ENCODE results near the gene TMC5. TPM values are rescaled to one million over a fixed set of nuclear protein-coding genes. Genes with fewer than 3 reads are reported as not detected.

Gene TMC5
- polyA plus RNA-seq, 3 donors: not detected

DNA sequence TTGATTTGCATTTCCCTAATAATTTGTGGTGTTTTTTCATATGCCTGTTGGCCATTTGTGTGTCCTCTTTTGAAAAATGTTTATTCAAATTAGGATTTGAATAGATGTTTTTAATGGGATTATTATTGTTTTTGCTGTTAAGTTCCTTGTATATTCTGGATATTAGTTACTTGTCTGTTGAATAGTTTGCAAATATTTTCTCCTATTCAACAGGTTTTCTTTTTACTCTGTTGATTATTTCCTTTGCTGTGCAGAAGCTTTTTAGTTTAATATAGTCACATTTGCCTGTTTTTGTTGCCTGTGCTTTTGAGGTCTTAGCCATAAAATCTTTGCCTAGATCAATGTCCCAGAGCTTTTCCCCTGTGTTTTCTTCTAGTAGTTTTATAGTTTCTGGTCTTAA lies 94.6 kb downstream of the TMC5 start:
- Histone ChIP-seq H3K27ac (ENCODE audit: low read depth in 1 of 2, low read length in 2 of 2) (peak overlapping the region in 1 of 2 donors; percentile 88), H2AFZ (ENCODE audit: insufficient read depth, low read depth, low read length, poor library complexity, severe bottlenecking) (no peak overlapping the region), H3K79me2 (ENCODE audit: insufficient read depth, low read length) (peaks cover 36% of the 10 kb centered on the region), H3K4me2 (replicated peaks; ENCODE audit: extremely low read depth, low read length, poor library complexity, severe bottlenecking) (no peak overlapping the region), H4K20me1 (ENCODE audit: insufficient read depth, low read length) (no peaks in the 10 kb centered on the region), H3K9me3 (replicated peaks in 1 of 2; ENCODE audit: control insufficient read depth in 1 of 2, insufficient read depth in 1 of 2, low read length in 2 of 2) (no peaks in the 10 kb centered on the region), H3K9ac (ENCODE audit: insufficient read depth, low read length, poor library complexity, severe bottlenecking) (no peak overlapping the region), H3K4me1 (ENCODE audit: control insufficient read depth in 1 of 2, insufficient read depth in 2 of 2, low read length in 2 of 2) (peaks cover 19 to 40% of the 10 kb centered on the region in 2 donors), H3K4me3 (replicated peaks in 1 of 3; ENCODE audit: low read depth in 2 of 3, low read length in 3 of 3) (no peak overlapping the region), H3K36me3 (replicated peaks in 1 of 2; ENCODE audit: control insufficient read depth in 1 of 2, insufficient read depth in 2 of 2, low read length in 2 of 2) (peaks cover 45 to 53% of the 10 kb centered on the region in 2 donors), H3K27me3 (ENCODE audit: control insufficient read depth in 2 of 2, insufficient read depth in 2 of 2, low read length in 2 of 2) (no peaks in the 10 kb centered on the region)
- Mint-ChIP-seq H3K36me3 (peaks cover 37 to 49% of the 10 kb centered on the region in 2 donors), H3K27ac (peak overlapping the region in 6 of 7 donors; percentile 38 to 96 (median 89)), H3K4me1 (peaks cover 29% of the 10 kb centered on the region), H3K9me3 (peaks cover 0 to 3% (median 0%) of the 10 kb centered on the region in 7 donors), H3K27me3 (ENCODE audit: low read depth in 3 of 3) (no peaks in the 10 kb centered on the region), H3K4me3 (no peak overlapping the region)
- TF ChIP-seq, protein P1, sequence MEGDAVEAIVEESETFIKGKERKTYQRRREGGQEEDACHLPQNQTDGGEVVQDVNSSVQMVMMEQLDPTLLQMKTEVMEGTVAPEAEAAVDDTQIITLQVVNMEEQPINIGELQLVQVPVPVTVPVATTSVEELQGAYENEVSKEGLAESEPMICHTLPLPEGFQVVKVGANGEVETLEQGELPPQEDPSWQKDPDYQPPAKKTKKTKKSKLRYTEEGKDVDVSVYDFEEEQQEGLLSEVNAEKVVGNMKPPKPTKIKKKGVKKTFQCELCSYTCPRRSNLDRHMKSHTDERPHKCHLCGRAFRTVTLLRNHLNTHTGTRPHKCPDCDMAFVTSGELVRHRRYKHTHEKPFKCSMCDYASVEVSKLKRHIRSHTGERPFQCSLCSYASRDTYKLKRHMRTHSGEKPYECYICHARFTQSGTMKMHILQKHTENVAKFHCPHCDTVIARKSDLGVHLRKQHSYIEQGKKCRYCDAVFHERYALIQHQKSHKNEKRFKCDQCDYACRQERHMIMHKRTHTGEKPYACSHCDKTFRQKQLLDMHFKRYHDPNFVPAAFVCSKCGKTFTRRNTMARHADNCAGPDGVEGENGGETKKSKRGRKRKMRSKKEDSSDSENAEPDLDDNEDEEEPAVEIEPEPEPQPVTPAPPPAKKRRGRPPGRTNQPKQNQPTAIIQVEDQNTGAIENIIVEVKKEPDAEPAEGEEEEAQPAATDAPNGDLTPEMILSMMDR (IDR thresholded peaks at IDR 0.05): no peak
- intact Hi-C loops (cut with micrococcal nuclease): no loop called here
- no peak for DNase-seq

DNA sequence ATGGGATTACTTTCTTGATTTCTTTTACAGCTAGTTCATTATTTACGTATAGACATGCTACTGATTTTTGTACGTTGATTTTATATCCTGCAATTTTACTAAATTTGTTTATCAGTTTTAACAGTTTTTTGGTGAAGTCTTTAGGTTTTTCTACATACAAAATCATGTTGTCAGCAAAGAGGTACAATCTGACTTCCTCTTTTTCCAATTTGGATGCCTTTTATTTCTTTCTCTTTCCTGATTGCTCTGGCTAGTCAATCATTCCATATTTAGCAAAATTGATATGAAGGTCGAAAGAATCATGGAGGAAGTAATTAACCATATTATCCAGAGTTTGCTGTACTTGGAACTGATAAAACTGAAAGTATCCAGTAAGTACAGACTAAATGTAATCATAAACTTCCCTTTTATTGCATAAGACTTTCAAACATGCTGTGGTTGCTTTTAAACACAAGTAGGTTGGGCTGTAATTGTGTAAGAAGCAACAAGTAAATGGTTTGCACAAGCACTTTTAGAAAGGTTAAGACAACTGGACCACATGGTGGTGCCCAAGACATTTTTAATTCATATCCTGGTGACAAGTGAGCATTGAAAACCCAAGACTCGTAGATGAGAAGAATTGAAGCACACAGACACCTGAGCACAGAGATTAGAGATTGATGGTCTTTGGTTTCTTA lies 95.8 kb downstream of the TMC5 start:
- H3K4me1 ChIP-seq (ENCODE audit: control insufficient read depth in 1 of 2, insufficient read depth in 2 of 2, low read length in 2 of 2): peaks cover 19 to 43% of the 10 kb centered on the region in 2 donors
- Mint-ChIP-seq H3K4me3 (peak overlapping the region; percentile 61 to 86), H3K36me3 (peaks cover 34 to 42% of the 10 kb centered on the region in 2 donors), H3K27ac (peak overlapping the region; percentile 88 to 96 (median 92)), H3K27me3 (ENCODE audit: low read depth in 3 of 3) (no peaks in the 10 kb centered on the region), H3K4me1 (peaks cover 33% of the 10 kb centered on the region), H3K9me3 (peaks cover 0 to 3% (median 0%) of the 10 kb centered on the region in 7 donors)
- TF ChIP-seq, protein P1 (IDR thresholded peaks at IDR 0.05): peak; percentile 11
- peak overlapping the region; percentile 41 for H3K9ac ChIP-seq (ENCODE audit: insufficient read depth, low read length, poor library complexity, severe bottlenecking)
- peak overlapping the region in 1 of 2 donors; percentile 88 for H3K27ac ChIP-seq (ENCODE audit: low read depth in 1 of 2, low read length in 2 of 2)
- intact Hi-C loops (cut with micrococcal nuclease): no loop called here
- H3K79me2 ChIP-seq (ENCODE audit: insufficient read depth, low read length): peaks cover 48% of the 10 kb centered on the region
- peaks cover 37 to 44% of the 10 kb centered on the region in 2 donors for H3K36me3 ChIP-seq (replicated peaks in 1 of 2; ENCODE audit: control insufficient read depth in 1 of 2, insufficient read depth in 2 of 2, low read length in 2 of 2)
- H3K4me2 ChIP-seq (replicated peaks; ENCODE audit: extremely low read depth, low read length, poor library complexity, severe bottlenecking): peak overlapping the region; percentile 76
- peak overlapping the region; percentile 37 to 77 (median 69) for H3K4me3 ChIP-seq (replicated peaks in 1 of 3; ENCODE audit: low read depth in 2 of 3, low read length in 3 of 3)
- H3K27me3 ChIP-seq (ENCODE audit: control insufficient read depth in 2 of 2, insufficient read depth in 2 of 2, low read length in 2 of 2): no peaks in the 10 kb centered on the region
- H3K9me3 ChIP-seq (replicated peaks in 1 of 2; ENCODE audit: control insufficient read depth in 1 of 2, insufficient read depth in 1 of 2, low read length in 2 of 2): no peaks in the 10 kb centered on the region
- H2AFZ ChIP-seq (ENCODE audit: insufficient read depth, low read depth, low read length, poor library complexity, severe bottlenecking): peak overlapping the region; percentile 49
- WGBS (ENCODE audit: insufficient coverage): 0% methylated on average over 1 of the region's 4 CpGs
- no peaks in the 10 kb centered on the region for H4K20me1 ChIP-seq (ENCODE audit: insufficient read depth, low read length)
- DNase-seq: peak; percentile 70 to 89 (median 80)

Data from CD14-positive monocyte (primary cell).